Measurements from ENCODE around the gene TXN. TPM values are rescaled to one million over a fixed set of nuclear protein-coding genes. Genes with fewer than 3 reads are reported as not detected.

Gene TXN
- total RNA-seq, result 305 and 311 TPM in 2 replicates

GRCh38 chr9:110256380-110257096, at the start of gene TXN:
Gene TXN (minus strand): TSS chr9:110256507. CDS start chr9:110256435, 72 bp downstream.
- intact Hi-C loops (cut with micrococcal nuclease), result loop anchor here (1.0 to 10.0 kb wide), 10 partner anchors 39 to 1324 kb away; partner anchors contain the start of genes ABITRAM, CTNNAL1, ECPAS and ELP1

DNA sequence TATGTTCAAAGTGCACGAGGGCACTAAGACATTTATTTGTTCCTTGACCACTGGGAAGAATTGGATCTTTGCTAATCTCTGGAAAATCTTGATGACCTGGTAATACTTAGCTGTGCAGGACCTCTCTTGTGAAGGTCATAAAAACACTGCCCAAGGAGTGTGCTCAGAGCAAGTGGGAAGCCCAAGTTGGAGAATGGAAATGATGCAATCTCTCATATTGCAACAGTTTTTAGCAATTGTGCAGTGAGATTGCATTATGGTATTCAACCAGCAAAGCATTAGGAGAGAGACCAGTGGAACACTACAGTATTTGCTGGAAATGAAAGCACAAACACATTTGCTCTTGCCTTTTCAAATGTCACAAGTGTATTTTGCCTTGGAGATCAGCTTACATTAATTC, 46.8 kb upstream of the TXN start:
- intact Hi-C loops (cut with micrococcal nuclease), result no loop called here

- intact Hi-C loops (cut with micrococcal nuclease), result no loop called here
Measured at GRCh38 chr9:110298043-110298605, 41.8 kb upstream of the TXN start.

DNA sequence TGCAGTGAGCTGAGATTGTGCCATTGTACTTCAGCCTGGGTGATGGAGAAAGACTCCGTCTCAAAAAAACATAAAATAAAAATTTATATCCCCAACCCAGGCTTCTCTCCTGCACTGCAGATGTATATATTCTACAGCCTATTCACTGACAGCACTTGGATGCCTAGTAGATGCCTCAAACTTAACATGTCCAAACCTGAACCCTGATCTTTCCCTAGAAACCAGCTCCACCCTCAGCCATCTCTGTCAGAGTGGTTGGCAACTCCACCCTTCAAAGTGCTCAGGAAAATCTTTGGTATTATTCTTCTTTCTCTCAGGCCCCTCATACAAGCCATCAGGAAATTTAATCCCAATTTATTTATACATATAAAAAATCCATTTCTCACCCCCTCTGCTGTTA, 36.9 kb upstream of the TXN start:
- intact Hi-C loops (cut with micrococcal nuclease), result no loop called here

DNA sequence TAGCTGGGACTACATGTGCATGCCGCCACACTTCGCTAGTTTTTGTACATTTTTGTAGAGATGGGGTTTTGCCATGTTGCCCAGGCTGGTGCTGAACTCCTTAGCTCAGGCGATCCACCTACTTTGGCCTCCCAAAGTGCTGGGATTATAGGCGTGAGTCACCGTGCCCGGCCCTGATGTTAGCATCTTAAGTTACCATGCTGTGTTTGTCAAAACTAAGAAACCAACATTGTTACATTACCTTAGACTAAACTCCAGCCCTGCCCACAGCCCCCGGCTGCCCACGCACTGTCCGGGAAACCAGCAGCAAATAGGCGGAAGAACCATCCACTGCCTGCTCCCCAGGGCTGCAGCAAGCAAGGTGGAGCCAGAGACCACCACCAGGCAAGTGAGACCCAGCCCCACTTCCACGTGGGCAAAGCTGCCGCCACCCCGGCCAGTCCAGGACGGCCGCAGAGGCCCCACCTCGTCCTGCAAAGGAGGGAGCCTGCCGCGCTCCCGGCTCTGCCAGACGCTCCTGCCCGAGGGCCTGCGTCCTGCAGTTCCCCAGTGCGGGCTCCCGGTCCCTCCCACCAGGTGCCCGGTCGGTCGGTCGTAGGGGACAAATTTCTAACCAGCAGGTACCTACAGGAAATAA, 35.7 kb upstream of the TXN start:
- intact Hi-C loops (cut with micrococcal nuclease), result no loop called here

DNA sequence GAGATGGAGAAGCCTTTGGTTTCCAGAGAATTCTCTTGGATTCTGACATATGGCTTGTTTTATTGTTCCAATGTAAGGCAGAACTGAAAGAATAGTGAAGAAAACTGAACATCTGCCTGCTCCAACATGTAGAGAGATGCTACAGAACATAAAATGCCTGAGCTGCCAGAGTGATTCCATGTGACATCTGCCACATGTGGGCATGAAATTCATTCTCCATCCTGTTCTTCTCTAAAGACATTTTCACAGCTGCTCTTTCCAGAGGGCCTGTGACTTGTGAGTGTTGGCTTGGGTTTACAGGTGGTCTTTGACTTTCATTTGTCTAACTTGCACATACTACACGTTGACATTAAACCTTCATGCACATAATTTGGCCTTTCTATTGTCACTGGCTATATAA, 33.7 kb upstream of the TXN start:
- intact Hi-C loops (cut with micrococcal nuclease), result no loop called here

DNA sequence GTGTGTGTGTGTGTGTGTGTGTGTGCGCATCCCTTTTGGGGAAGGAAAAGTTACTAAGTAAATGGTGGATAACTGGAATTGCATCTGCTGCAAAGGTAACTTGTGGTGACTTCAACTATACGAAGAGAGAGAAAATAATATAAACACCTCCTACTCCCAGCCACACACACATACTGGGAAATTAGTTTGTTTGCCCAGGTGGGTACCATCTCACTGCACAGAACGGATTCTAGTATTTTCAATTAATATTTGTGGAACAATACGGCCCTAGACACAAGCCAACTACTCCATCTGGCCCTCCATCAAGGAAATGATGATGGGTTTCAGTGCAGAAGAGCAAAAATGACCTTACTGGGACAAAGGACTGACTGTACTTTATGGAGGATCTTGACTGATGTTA, 32.2 kb upstream of the TXN start:
- intact Hi-C loops (cut with micrococcal nuclease), result no loop called here

DNA sequence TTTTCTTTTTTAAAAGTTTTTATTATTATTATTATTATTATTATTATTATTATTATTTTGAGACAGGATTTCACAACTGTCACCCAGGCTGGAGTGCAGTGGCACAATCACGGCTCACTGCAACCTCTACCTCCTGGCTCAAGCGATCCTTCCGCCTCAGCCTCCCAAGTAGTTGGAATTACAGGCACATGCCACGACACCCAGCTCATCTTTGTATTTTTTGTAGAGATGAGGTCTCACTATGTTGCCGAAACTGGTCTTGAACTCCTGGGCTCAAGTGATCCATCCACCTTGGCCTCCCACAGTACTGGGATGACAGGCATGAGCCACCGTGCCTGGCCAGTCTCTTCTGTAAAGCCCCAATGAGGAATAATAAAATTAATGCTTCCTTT, 31.0 kb upstream of the TXN start:
- intact Hi-C loops (cut with micrococcal nuclease), result no loop called here

GRCh38 chr9:110284211-110284844, 28.0 kb upstream of the TXN start:
- intact Hi-C loops (cut with micrococcal nuclease), result no loop called here

DNA sequence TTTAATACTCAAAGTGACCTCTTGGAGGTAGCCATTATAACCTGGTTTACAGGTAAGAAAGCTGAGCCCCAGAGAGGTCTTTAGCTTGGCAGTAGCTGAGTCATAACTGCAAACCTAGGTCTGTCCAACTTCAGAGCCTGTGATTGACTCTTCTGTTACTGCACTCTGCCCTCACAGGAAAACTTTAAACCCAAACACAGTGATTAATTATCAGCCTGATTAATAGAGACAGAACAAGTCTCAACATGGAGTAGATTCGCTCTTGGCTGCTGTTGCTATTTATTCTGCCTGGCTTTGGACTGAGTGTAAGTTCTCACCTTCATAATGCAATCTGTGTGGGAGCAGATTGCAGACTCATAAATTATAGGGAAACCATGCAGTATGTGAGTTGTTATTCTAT, 27.4 kb upstream of the TXN start:
- intact Hi-C loops (cut with micrococcal nuclease), result no loop called here

- intact Hi-C loops (cut with micrococcal nuclease), result no loop called here
Measured at GRCh38 chr9:110282739-110283081, 26.4 kb upstream of the TXN start.

- intact Hi-C loops (cut with micrococcal nuclease), result no loop called here
Measured at GRCh38 chr9:110282018-110282738, 25.9 kb upstream of the TXN start.

DNA sequence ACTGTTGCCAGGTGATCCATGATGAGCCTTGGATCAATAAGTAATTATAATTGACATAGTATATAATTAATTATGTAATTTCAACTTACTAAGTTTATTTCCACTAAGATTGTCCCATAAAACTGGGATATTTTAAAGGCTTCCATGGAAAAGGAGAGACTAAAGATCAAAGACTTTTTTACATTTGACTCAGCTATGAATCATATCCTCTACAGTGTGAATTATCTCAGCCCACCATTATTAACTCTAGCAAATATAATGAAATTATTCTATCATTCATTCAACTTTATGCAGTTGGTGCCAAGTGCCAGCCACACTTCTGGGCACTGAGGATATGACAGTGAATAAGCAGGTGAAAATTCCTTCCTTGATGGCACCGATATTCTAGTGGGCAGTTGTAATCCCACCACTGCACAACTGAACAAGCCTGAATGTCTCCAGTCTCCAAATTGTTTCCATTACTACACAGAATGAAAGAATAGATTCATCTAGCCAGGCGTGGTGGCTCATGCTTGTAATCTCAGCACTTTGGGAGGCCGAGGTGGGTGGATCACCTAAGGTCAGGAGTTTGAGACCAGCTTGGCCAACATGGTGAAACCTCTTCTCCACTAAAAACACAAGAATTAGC, 21.9 kb upstream of the TXN start:
- intact Hi-C loops (cut with micrococcal nuclease), result no loop called here

- intact Hi-C loops (cut with micrococcal nuclease), result no loop called here
Measured at GRCh38 chr9:110276781-110277180, 20.5 kb upstream of the TXN start.

GRCh38 chr9:110270211-110270995, 14.1 kb upstream of the TXN start:
- intact Hi-C loops (cut with micrococcal nuclease), result no loop called here

DNA sequence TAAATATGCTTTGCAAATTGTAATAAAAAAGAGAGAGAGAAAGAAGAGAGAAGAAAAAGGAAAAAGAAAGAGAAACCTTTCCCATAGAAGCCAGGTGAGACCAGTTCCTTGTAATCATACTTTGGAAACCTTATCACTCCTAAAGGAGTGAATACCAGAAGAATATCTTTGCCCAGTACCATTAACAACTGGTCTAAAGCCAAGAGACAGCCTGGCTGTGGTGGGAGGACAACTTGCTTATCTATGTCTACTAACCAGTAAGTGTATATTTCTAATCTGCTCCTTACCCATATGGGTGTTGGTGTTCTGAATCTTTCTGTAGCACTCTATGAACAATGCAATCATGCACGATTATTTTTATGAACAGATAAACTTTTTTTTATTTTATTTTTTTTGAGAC, 10.5 kb upstream of the TXN start:
- intact Hi-C loops (cut with micrococcal nuclease), result no loop called here

DNA sequence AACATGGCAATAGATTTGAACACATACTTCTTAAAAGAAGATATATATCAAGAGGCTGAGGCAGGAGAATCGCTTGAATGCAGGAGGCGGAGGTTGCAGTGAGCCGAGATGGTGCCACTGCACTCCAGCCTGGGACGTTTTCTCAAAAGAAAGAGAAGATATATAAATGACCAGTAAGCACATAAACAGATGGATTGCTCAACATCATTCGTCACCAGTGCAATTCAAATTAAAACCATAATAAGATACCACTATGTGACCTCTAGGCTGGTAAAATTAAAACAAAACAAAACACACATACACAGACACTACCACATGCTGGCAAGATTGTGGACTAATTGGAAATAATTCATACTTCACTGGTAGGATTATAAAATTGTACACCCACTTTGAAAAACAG, 5.3 kb upstream of the TXN start:
- intact Hi-C loops (cut with micrococcal nuclease), result no loop called here

- intact Hi-C loops (cut with micrococcal nuclease), result no loop called here
Measured at GRCh38 chr9:110260911-110261310, 4.6 kb upstream of the TXN start.

GRCh38 chr9:110259566-110259965, 3.3 kb upstream of the TXN start:
- intact Hi-C loops (cut with micrococcal nuclease), result loop anchor here (5.0 to 10.0 kb wide), 5 partner anchors 77 to 1327 kb away; partner anchors contain the start of genes ABITRAM, CTNNAL1, ECPAS and ELP1

DNA sequence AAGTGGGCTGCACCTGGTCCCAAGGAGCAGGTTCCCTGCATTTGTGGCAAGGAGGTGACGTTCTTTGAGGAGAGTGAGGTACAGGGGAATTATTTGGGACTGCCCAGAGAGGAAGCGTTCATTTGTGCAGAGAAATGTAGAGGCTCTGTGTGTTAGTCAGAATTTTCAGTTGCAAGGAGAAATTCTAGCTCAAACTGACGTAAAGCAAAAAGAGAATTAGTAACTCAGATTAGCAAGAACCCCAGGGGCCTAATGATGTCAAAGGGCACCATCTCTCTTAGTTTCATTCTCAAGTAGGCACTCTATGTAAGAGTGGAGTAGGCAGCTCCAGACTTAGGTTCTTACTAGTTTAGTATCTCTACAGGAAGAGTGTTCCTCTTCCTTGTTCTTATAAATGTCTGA, 2.4 kb upstream of the TXN start:
- intact Hi-C loops (cut with micrococcal nuclease), result loop anchor here (5.0 to 10.0 kb wide), 5 partner anchors 76 to 1326 kb away; partner anchors contain the start of genes ABITRAM, CTNNAL1, ECPAS and ELP1
